ENCODE results near the gene DMKN. TPM values are rescaled to one million over a fixed set of nuclear protein-coding genes. Genes with fewer than 3 reads are reported as not detected.
"Not testable (repeated sequence)": the region's sequence is repeated elsewhere in the genome, so short reads cannot be mapped to it uniquely, and the experiment has no call there.

Gene DMKN
- total and polyA plus RNA-seq, 2 donors from 2014 or later, result 137 to 150 TPM

DNA sequence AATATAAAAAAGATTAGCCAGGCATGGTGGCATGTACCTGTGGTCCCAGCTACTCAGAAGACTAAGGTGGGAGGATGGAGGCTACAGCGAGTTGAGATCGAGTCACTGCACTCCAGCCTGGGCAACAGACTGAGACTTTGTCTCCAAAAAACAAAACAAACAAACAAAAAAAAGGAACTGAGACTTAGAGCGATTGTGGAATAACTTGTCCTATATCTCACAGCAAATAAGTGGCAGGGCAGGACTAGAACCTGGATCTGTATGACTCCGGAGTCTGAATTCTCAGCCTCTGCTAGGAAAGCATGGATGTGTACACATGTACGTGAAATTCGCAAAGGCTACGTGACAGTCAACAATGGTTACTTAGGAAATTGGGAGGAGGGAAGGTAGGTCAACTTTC lies 43.3 kb downstream of the DMKN start:
- Histone ChIP-seq H3K36me3 (ENCODE audit: control insufficient read depth in 2 of 3, insufficient read depth in 3 of 3, low read length in 3 of 3) (no peaks in the 10 kb centered on the region), H3K27ac (ENCODE audit: low read depth in 2 of 2, low read length in 2 of 2) (no peak overlapping the region), H3K4me1 (ENCODE audit: control insufficient read depth in 2 of 3, insufficient read depth in 2 of 3, low read depth in 1 of 3, low read length in 3 of 3) (no peaks in the 10 kb centered on the region), H3K4me3 (ENCODE audit: low read length in 3 of 3) (no peak overlapping the region), H3K27me3 (ENCODE audit: control insufficient read depth, insufficient read depth, low read length) (no peaks in the 10 kb centered on the region), H3K9me3 (ENCODE audit: control insufficient read depth in 2 of 3, insufficient read depth in 1 of 3, low read length in 3 of 3) (no peaks in the 10 kb centered on the region), H3K9ac (ENCODE audit: low read length in 3 of 3) (no peak overlapping the region)
- DNase-seq (no peak), FAIRE-seq (no peak)
- no peak for TF ChIP-seq CTCF (IDR thresholded peaks at IDR 0.05; ENCODE audit: borderline replicate concordance, extremely low read depth, insufficient read depth)
- intact Hi-C loops (cut with DNase I), result no loop called here

- Histone ChIP-seq H3K9ac (ENCODE audit: low read length in 3 of 3) (no peak overlapping the region), H3K9me3 (ENCODE audit: control insufficient read depth in 2 of 3, insufficient read depth in 1 of 3, low read length in 3 of 3) (no peaks in the 10 kb centered on the region), H3K27ac (ENCODE audit: low read depth in 2 of 2, low read length in 2 of 2) (no peak overlapping the region), H3K4me1 (ENCODE audit: control insufficient read depth in 2 of 3, insufficient read depth in 2 of 3, low read depth in 1 of 3, low read length in 3 of 3) (no peaks in the 10 kb centered on the region), H3K4me3 (ENCODE audit: low read length in 3 of 3) (no peak overlapping the region), H3K36me3 (ENCODE audit: control insufficient read depth in 2 of 3, insufficient read depth in 3 of 3, low read length in 3 of 3) (no peaks in the 10 kb centered on the region), H3K27me3 (ENCODE audit: control insufficient read depth, insufficient read depth, low read length) (no peaks in the 10 kb centered on the region)
- peak; percentile 70 for TF ChIP-seq CTCF (IDR thresholded peaks at IDR 0.05; ENCODE audit: borderline replicate concordance, extremely low read depth, insufficient read depth)
- FAIRE-seq (no peak), DNase-seq (peak in 4 of 5 donors; percentile 43 to 76 (median 50))
- intact Hi-C loops (cut with DNase I), result loop anchor here (10.0 kb wide), 1 partner anchor 114 kb away; the partner anchor contains the start of gene FFAR3
Measured at GRCh38 chr19:35468637-35469036, 44.8 kb downstream of the DMKN start.

DNA sequence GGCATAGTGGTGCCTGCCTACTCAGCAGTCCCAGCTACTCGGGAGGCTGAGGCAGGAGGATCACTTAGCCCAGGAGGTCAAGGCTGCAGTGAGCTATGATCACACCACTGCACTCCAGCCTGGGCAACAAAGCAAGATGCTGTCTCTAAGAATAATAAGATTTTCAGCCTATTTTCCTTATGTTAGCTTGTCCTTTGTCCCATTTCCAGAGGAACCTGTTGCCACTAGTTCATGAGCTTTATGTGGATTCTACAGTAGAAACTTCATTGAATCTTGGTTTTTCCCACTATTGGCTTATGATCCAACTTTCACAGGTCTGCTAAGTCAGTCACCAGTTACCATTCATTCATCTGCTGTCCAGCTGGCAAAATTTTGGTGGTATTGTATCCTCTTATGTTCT lies 47.2 kb downstream of the DMKN start:
- Histone ChIP-seq H3K4me3 (ENCODE audit: low read length in 3 of 3) (no peak overlapping the region), H3K9ac (ENCODE audit: low read length in 3 of 3) (no peak overlapping the region), H3K27me3 (ENCODE audit: control insufficient read depth, insufficient read depth, low read length) (no peaks in the 10 kb centered on the region), H3K27ac (ENCODE audit: low read depth in 2 of 2, low read length in 2 of 2) (no peak overlapping the region), H3K4me1 (ENCODE audit: control insufficient read depth in 2 of 3, insufficient read depth in 2 of 3, low read depth in 1 of 3, low read length in 3 of 3) (no peaks in the 10 kb centered on the region), H3K36me3 (ENCODE audit: control insufficient read depth in 2 of 3, insufficient read depth in 3 of 3, low read length in 3 of 3) (no peaks in the 10 kb centered on the region), H3K9me3 (ENCODE audit: control insufficient read depth in 2 of 3, insufficient read depth in 1 of 3, low read length in 3 of 3) (no peaks in the 10 kb centered on the region)
- TF ChIP-seq CTCF (IDR thresholded peaks at IDR 0.05; ENCODE audit: borderline replicate concordance, extremely low read depth, insufficient read depth), result no peak
- DNase-seq (no peak), FAIRE-seq (no peak)
- intact Hi-C loops (cut with DNase I), result loop anchor here (10.0 kb wide), 1 partner anchor 111 kb away; the partner anchor contains the start of gene FFAR3

DNA sequence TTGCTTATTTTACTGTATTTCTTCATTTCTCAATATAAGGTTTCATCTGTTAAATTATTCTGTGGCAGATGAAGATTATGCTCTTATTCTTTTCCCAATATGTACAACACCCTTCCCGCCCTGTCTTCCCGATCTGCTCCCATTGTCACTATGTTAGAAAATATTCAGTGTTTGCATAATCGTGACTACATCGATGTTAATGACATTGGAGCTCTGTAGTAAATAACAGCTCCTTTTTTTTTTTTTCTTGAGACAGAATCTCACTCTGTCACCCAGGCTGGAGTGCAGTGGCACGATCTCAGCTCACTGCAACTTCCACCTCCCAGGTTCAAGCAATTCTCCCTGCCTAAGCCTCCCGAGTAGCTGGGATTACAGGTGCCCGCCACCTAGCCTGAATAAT lies 50.5 kb downstream of the DMKN start:
- not testable (repeated sequence) for H3K4me3 ChIP-seq (ENCODE audit: low read length in 3 of 3); H3K27me3 ChIP-seq (ENCODE audit: control insufficient read depth, insufficient read depth, low read length); DNase-seq; H3K27ac ChIP-seq (ENCODE audit: low read depth in 2 of 2, low read length in 2 of 2); FAIRE-seq; H3K9me3 ChIP-seq (ENCODE audit: control insufficient read depth in 2 of 3, insufficient read depth in 1 of 3, low read length in 3 of 3); H3K9ac ChIP-seq (ENCODE audit: low read length in 3 of 3); H3K36me3 ChIP-seq (ENCODE audit: control insufficient read depth in 2 of 3, insufficient read depth in 3 of 3, low read length in 3 of 3)
- intact Hi-C loops (cut with DNase I), result loop anchor here (10.0 kb wide), 1 partner anchor 108 kb away; the partner anchor contains the start of gene FFAR3
- H3K4me1 ChIP-seq (ENCODE audit: control insufficient read depth in 2 of 3, insufficient read depth in 2 of 3, low read depth in 1 of 3, low read length in 3 of 3), result peaks cover 5 to 17% (median 11%) of the 10 kb centered on the region in 3 donors
